ENCODE data around the gene DGKI. TPM values are rescaled to one million over a fixed set of nuclear protein-coding genes. Genes with fewer than 3 reads are reported as not detected.

The DGKI gene
- total and polyA plus RNA-seq, 9 of the 15 experiments (the other 6 are each of a cell fraction or from before 2014, with no cell fraction given): 0.11 to 0.54 (median 0.15) TPM; not detected in 5

DNA sequence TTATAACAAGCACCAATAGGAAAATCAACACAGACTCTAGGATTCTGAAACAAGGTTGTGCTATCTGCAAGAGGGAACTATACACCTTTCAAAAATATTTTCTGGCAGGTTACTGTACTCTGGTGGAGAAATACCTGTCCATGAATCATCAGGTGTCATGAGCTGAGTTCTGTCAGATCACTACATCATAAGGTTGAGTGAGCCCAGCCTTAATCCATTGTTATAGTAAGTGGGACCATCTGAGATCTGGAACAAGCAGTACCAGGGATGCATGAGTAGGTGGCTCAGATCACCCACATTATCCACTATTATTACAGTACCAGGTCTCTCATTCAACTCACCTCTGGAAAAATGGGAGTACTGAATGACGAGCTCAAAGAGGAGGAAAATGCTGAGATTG lies 212.4 kb downstream of the DGKI start:
- POLR2A ChIA-PET: no interaction called here
- no peaks in the 10 kb centered on the region for H3K9me1 ChIP-seq (ENCODE audit: control insufficient read depth, insufficient read depth, low read length)
- no peak overlapping the region for H2AFZ ChIP-seq (ENCODE audit: low read depth, low read length)
- H3K9me3 ChIP-seq (replicated peaks; ENCODE audit: control insufficient read depth, insufficient read depth, low read depth, low read length): no peaks in the 10 kb centered on the region
- no peak for ATAC-seq
- H4K20me1 ChIP-seq (replicated peaks; ENCODE audit: control insufficient read depth, insufficient read depth, low read length): no peaks in the 10 kb centered on the region
- BruUV-seq (replicated peaks): no TSS peak
- H3K4me3 ChIP-seq: no peak overlapping the region
- no peaks in the 10 kb centered on the region for H3K36me3 ChIP-seq (ENCODE audit: control insufficient read depth, insufficient read depth, low read length)
- no peaks in the 10 kb centered on the region for H3K79me2 ChIP-seq (ENCODE audit: control insufficient read depth, insufficient read depth, low read length)
- intact Hi-C loops (cut with micrococcal nuclease) (no loop called here), in situ Hi-C loops (cut with MboI) (no loop called here)
- H3K4me2 ChIP-seq (ENCODE audit: insufficient read depth, low read length): no peak overlapping the region
- CTCF ChIA-PET (ENCODE audit: low intra/inter-chr PET ratio): no interaction called here
- no peak for FAIRE-seq
- no peaks in the 10 kb centered on the region for H3K27me3 ChIP-seq (ENCODE audit: control insufficient read depth in 2 of 2, insufficient read depth in 2 of 2, low read length in 2 of 2)
- no peaks in the 10 kb centered on the region for H3K4me1 ChIP-seq (replicated peaks in 1 of 2; ENCODE audit: control insufficient read depth in 2 of 2, insufficient read depth in 2 of 2, low read length in 2 of 2)
- TF ChIP-seq ZFP1 (CRISPR knock-in tag; IDR thresholded peaks at IDR 0.05) (no peak), ZNF23 (CRISPR knock-in tag; IDR thresholded peaks at IDR 0.05) (no peak)
- TF ChIP-seq, protein P1, sequence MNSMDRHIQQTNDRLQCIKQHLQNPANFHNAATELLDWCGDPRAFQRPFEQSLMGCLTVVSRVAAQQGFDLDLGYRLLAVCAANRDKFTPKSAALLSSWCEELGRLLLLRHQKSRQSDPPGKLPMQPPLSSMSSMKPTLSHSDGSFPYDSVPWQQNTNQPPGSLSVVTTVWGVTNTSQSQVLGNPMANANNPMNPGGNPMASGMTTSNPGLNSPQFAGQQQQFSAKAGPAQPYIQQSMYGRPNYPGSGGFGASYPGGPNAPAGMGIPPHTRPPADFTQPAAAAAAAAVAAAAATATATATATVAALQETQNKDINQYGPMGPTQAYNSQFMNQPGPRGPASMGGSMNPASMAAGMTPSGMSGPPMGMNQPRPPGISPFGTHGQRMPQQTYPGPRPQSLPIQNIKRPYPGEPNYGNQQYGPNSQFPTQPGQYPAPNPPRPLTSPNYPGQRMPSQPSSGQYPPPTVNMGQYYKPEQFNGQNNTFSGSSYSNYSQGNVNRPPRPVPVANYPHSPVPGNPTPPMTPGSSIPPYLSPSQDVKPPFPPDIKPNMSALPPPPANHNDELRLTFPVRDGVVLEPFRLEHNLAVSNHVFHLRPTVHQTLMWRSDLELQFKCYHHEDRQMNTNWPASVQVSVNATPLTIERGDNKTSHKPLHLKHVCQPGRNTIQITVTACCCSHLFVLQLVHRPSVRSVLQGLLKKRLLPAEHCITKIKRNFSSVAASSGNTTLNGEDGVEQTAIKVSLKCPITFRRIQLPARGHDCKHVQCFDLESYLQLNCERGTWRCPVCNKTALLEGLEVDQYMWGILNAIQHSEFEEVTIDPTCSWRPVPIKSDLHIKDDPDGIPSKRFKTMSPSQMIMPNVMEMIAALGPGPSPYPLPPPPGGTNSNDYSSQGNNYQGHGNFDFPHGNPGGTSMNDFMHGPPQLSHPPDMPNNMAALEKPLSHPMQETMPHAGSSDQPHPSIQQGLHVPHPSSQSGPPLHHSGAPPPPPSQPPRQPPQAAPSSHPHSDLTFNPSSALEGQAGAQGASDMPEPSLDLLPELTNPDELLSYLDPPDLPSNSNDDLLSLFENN (IDR thresholded peaks at IDR 0.05; ENCODE audit: low read depth in 2 of 2, low read length in 2 of 2): no peak
- 0% methylated on average over 1 of the region's 1 CpG for WGBS (ENCODE audit: insufficient coverage, low coverage, missing lambda C conversion rate)
- no peak for DNase-seq (ENCODE audit: extremely low read depth in 1 of 4, low spot score in 3 of 4)
- H3K9ac ChIP-seq (ENCODE audit: insufficient read depth in 1 of 2, low read depth in 2 of 2, low read length in 2 of 2): no peak overlapping the region
- no peak overlapping the region for H3K27ac ChIP-seq (ENCODE audit: extremely low read depth, low read depth, low read length)
